ENCODE results near the gene CD27. TPM values are rescaled to one million over a fixed set of nuclear protein-coding genes. Genes with fewer than 3 reads are reported as not detected.

The CD27 gene
- total RNA-seq, 1 donor from 2014 or later: not detected

DNA sequence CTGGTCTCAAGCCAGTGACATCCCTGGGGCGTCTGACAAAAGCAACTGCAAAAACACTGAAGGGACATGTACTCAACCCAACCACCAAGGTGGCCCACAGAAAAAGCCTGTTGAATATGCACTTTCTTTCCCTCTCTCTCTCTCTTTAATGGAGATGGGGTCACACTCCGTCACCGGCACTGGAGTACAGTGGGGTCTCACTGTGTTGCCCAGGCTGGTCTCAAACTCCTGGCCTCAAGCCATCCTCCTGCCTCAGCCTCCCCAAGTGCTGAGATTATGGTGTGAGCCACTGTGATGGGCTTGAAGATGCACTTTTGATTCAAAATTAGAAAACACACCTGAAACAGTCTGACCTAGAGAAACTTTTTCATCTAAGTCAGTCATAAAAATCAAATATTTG, 7.2 kb upstream of the CD27 start:
- no peaks in the 10 kb centered on the region for H3K27me3 ChIP-seq
- intact Hi-C loops (cut with DNase I): no loop called here

GRCh38 chr12:6438345-6438744, 6.4 kb upstream of the CD27 start:
- intact Hi-C loops (cut with DNase I): no loop called here
- Histone ChIP-seq H3K4me1 (no peaks in the 10 kb centered on the region), H3K27me3 (no peaks in the 10 kb centered on the region), H3K4me3 (no peak overlapping the region), H3K36me3 (peaks cover 8 to 11% of the 10 kb centered on the region in 2 donors), H3K9me3 (no peaks in the 10 kb centered on the region), H3K27ac (no peak overlapping the region)
- TF ChIP-seq, protein P1, sequence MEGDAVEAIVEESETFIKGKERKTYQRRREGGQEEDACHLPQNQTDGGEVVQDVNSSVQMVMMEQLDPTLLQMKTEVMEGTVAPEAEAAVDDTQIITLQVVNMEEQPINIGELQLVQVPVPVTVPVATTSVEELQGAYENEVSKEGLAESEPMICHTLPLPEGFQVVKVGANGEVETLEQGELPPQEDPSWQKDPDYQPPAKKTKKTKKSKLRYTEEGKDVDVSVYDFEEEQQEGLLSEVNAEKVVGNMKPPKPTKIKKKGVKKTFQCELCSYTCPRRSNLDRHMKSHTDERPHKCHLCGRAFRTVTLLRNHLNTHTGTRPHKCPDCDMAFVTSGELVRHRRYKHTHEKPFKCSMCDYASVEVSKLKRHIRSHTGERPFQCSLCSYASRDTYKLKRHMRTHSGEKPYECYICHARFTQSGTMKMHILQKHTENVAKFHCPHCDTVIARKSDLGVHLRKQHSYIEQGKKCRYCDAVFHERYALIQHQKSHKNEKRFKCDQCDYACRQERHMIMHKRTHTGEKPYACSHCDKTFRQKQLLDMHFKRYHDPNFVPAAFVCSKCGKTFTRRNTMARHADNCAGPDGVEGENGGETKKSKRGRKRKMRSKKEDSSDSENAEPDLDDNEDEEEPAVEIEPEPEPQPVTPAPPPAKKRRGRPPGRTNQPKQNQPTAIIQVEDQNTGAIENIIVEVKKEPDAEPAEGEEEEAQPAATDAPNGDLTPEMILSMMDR (IDR thresholded peaks at IDR 0.05): no peak
- peak in 1 of 2 donors; percentile 38 for DNase-seq (ENCODE audit: low spot score in 2 of 2)

More for the DNA sequence above, 7.2 kb upstream of the CD27 start:
- Histone ChIP-seq H3K4me3 (no peak overlapping the region), H3K36me3 (peaks cover 8% of the 10 kb centered on the region in 2 donors), H3K4me1 (no peaks in the 10 kb centered on the region), H3K27ac (no peak overlapping the region), H3K9me3 (no peaks in the 10 kb centered on the region)
- TF ChIP-seq, protein P1 (IDR thresholded peaks at IDR 0.05): no peak
- peak in 1 of 2 donors; percentile 38 for DNase-seq (ENCODE audit: low spot score in 2 of 2)

- no peak overlapping the region for H3K4me3 ChIP-seq
- intact Hi-C loops (cut with DNase I): no loop called here
- H3K9me3 ChIP-seq: no peaks in the 10 kb centered on the region
- TF ChIP-seq, protein P1 (IDR thresholded peaks at IDR 0.05): no peak
- no peak overlapping the region for H3K27ac ChIP-seq
- no peaks in the 10 kb centered on the region for H3K4me1 ChIP-seq
- peaks cover 11 to 24% of the 10 kb centered on the region in 2 donors for H3K36me3 ChIP-seq
- H3K27me3 ChIP-seq: no peaks in the 10 kb centered on the region
- no peak for DNase-seq (ENCODE audit: low spot score in 2 of 2)
Measured at GRCh38 chr12:6440391-6440790, 4.4 kb upstream of the CD27 start.

- no peaks in the 10 kb centered on the region for H3K9me3 ChIP-seq
- no peak for DNase-seq (ENCODE audit: low spot score in 2 of 2)
- no peaks in the 10 kb centered on the region for H3K4me1 ChIP-seq
- no peaks in the 10 kb centered on the region for H3K27me3 ChIP-seq
- H3K27ac ChIP-seq: no peak overlapping the region
- no peak overlapping the region for H3K4me3 ChIP-seq
- TF ChIP-seq, protein P1 (IDR thresholded peaks at IDR 0.05): no peak
- H3K36me3 ChIP-seq: peaks cover 25 to 46% of the 10 kb centered on the region in 2 donors
- intact Hi-C loops (cut with DNase I): no loop called here
Measured at GRCh38 chr12:6442836-6443235, 1.9 kb upstream of the CD27 start.

DNA sequence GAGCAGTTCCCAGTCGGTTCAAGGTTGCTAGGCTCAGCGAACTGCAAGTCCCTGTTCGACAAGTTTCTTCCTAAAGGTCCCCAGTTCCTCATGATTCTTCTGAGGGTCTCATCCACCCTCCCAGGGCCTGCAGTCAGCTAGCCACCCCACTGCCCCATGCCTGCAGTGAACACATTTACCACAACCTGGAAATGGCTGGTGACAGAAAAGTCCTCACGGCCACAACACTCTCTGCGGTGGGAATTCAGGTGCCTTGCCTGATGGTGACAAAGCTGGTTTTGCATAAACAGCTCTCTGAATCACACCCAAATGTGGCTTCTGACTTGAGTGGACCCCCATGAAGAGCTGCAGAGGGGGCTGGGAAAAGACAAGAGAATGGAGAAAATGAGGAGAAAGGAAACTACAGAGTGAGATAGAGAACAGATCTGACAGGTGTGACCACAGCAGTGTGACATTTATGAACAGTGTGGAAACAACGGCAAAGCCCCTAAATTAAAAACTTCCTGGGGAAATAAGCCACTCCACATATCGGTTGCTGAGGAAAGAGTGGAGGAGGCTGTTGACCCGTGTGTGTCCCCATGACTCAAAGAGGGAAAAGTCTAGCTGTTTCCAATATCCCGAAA, 1.3 kb upstream of the CD27 start:
- DNase-seq (ENCODE audit: low spot score in 2 of 2): no peak
- TF ChIP-seq, protein P1 (IDR thresholded peaks at IDR 0.05): no peak
- H3K27ac ChIP-seq: no peak overlapping the region
- no peaks in the 10 kb centered on the region for H3K9me3 ChIP-seq
- no peak overlapping the region for H3K4me3 ChIP-seq
- H3K4me1 ChIP-seq: no peaks in the 10 kb centered on the region
- H3K36me3 ChIP-seq: peaks cover 25 to 51% of the 10 kb centered on the region in 2 donors
- intact Hi-C loops (cut with DNase I): no loop called here
- no peaks in the 10 kb centered on the region for H3K27me3 ChIP-seq
